Cardiac fibroblast (primary cell): ENCODE data around the gene RNF181.

ENCODE experiments used
- DNase-seq, 2 donors: peaks; one replicate each; pipeline versions ENCODE4 v3.0.0 to v3.0.0-alpha.2; 2010; ENCODE audit warnings: low read depth in 2 of 2
- H3K4me3 ChIP-seq, 2 donors: replicated peaks in 1 of 2; 1 replicate in 1 of 2; 2 replicates in 1 of 2; pipeline ENCODE4 v1.5.1; 2011; ENCODE audit warnings: low read depth in 2 of 2, low read length in 2 of 2, mild to moderate bottlenecking in 2 of 2, moderate library complexity in 1 of 2
- CTCF ChIP-seq: IDR thresholded peaks from one replicate; pipeline ENCODE4 v1.5.1; 2011; ENCODE audit warnings: low read depth, mild to moderate bottlenecking, low read length, inconsistent platforms

Gene RNF181

GRCh38 chr2:85635011-85635410 lies 39.5 kb downstream of the RNF181 start:
- no peak for DNase-seq
- TF ChIP-seq CTCF = no peak
- no peak overlapping the region for H3K4me3 ChIP-seq

GRCh38 chr2:85635636-85636035 lies 40.1 kb downstream of the RNF181 start:
- no peak for DNase-seq

GRCh38 chr2:85642725-85643124 lies 47.2 kb downstream of the RNF181 start:
- no peak overlapping the region for H3K4me3 ChIP-seq
- no peak for DNase-seq
- TF ChIP-seq CTCF = no peak

More at GRCh38 chr2:85635636-85636035, 40.1 kb downstream of the RNF181 start:
- no peak for TF ChIP-seq CTCF
- no peak overlapping the region for H3K4me3 ChIP-seq

GRCh38 chr2:85644909-85645308 lies 49.4 kb downstream of the RNF181 start:
- no peak overlapping the region for H3K4me3 ChIP-seq
- TF ChIP-seq CTCF = no peak
- DNase-seq = no peak

- no peak for TF ChIP-seq CTCF
- DNase-seq = no peak
- H3K4me3 ChIP-seq = no peak overlapping the region
Observed at GRCh38 chr2:85646166-85646565, 50.6 kb downstream of the RNF181 start.
